Suprapubic skin (tissue), 4 donors: ENCODE results near the gene ATOH8. TPM values are rescaled to one million over a fixed set of nuclear protein-coding genes. Genes with fewer than 3 reads are reported as not detected.

Experiments used
- DNase-seq, 2 donors: peaks; one replicate each; pipeline ENCODE4 v3.0.0-alpha.2; 2019; ENCODE audit warnings: low spot score in 2 of 2
- H3K27ac ChIP-seq: fragments of 200-600 bp; sonication (generic); one replicate; pipeline ENCODE4 v1.5.1; 2019
- H3K27me3 ChIP-seq: fragments of 200-600 bp; sonication (generic); one replicate; pipeline ENCODE4 v1.5.1; 2019
- H3K36me3 ChIP-seq: fragments of 200-600 bp; sonication (generic); one replicate; pipeline ENCODE4 v1.5.1; 2019
- H3K4me1 ChIP-seq: fragments of 200-600 bp; sonication (generic); one replicate; pipeline ENCODE4 v1.5.1; 2019
- H3K4me3 ChIP-seq: fragments of 200-600 bp; sonication (generic); one replicate; pipeline ENCODE4 v1.5.1; 2019; ENCODE audit warnings: mild to moderate bottlenecking
- H3K9me3 ChIP-seq: fragments of 200-600 bp; sonication (generic); one replicate; pipeline ENCODE4 v1.5.1; 2019
- EP300 ChIP-seq: sonication (generic); formaldehyde crosslinking; IDR thresholded peaks from one replicate; pipeline ENCODE4 v1.6.1; 2017; ENCODE audit warnings: antibody characterized with exemption
- POLR2A ChIP-seq, 2 donors: fragments of 450-650 bp; IDR thresholded peaks; one replicate each; pipeline ENCODE4 v1.6.1; 2017; ENCODE audit warnings: antibody characterized with exemption in 2 of 2, mild to moderate bottlenecking in 2 of 2, moderate library complexity in 2 of 2
- POLR2AphosphoS5 ChIP-seq, 3 donors: sonication (generic); formaldehyde crosslinking; IDR thresholded peaks; one replicate each; pipeline ENCODE4 v1.6.1; 2017; ENCODE audit warnings: antibody characterized with exemption in 3 of 3
- WGBS: methylation state at CpG from one replicate; pipeline ENCODE4 v1.1.5; 2018; 5-methylcytosine and 5-hydroxymethylcytosine counted together
- total RNA-seq, 4 donors: library from RNA; depleted of rRNA; stranded (reverse); fragments of >200 nt; gene quantifications; one replicate each; pipeline ENCODE4 v1.1.0, GENCODE V29; 2016
- TF ChIP-seq, protein P1 (sequence below), 2 donors: fragments of 200-600 bp in 1 of 2; fragments of 450-650 bp in 1 of 2; sonication (generic) in 1 of 2; IDR thresholded peaks; one replicate each; pipeline ENCODE4 v1.5.1; 2016 to 2019; ENCODE audit warnings: antibody characterized with exemption in 2 of 2, mild to moderate bottlenecking in 1 of 2, moderate library complexity in 1 of 2

The ATOH8 gene
- total RNA-seq, 4 donors from 2014 or later, result 9.7 to 30.3 (median 27.3) TPM

DNA sequence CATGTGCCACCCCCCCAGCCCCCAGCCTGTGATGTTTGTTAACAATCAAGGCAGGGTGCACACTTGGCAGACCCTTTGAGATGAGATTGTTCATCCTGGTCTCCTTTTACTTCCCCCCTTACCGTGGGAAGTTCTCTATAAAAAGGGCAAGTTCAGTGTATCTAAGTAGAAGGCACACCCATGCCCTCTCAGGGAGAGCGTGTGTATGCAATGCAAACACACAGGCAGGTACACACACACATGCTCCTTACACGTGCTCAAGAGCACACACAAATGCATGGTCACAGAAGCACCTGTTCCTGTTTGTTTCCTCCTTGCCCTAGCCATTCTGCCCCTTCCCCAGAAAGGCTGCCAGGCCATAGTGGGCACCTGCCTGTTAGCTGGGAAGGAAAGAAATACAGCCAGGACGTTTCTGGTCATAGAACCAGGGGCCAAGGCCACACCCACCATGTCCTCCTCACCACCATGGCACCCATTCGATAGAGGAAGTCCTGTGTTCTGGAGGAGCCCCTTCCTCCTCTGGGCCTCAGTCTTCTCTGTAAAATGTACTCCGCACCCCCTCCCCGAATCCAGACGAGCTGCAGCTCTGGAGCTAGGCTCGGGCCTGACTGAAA is 3.1 kb downstream of the ATOH8 start:
- H3K36me3 ChIP-seq, result no peaks in the 10 kb centered on the region
- WGBS, result 66% methylated on average over 9 of the region's 9 CpGs
- TF ChIP-seq EP300, result no peak
- no peak for TF ChIP-seq POLR2A (IDR thresholded peaks at IDR 0.05)
- no peak for TF ChIP-seq POLR2AphosphoS5 (IDR thresholded peaks at IDR 0.05)
- TF ChIP-seq, protein P1, sequence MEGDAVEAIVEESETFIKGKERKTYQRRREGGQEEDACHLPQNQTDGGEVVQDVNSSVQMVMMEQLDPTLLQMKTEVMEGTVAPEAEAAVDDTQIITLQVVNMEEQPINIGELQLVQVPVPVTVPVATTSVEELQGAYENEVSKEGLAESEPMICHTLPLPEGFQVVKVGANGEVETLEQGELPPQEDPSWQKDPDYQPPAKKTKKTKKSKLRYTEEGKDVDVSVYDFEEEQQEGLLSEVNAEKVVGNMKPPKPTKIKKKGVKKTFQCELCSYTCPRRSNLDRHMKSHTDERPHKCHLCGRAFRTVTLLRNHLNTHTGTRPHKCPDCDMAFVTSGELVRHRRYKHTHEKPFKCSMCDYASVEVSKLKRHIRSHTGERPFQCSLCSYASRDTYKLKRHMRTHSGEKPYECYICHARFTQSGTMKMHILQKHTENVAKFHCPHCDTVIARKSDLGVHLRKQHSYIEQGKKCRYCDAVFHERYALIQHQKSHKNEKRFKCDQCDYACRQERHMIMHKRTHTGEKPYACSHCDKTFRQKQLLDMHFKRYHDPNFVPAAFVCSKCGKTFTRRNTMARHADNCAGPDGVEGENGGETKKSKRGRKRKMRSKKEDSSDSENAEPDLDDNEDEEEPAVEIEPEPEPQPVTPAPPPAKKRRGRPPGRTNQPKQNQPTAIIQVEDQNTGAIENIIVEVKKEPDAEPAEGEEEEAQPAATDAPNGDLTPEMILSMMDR (IDR thresholded peaks at IDR 0.05), result no peak
- H3K27me3 ChIP-seq, result peaks cover 41% of the 10 kb centered on the region
- no peak overlapping the region for H3K27ac ChIP-seq
- H3K4me3 ChIP-seq, result peak overlapping the region; percentile 59
- no peaks in the 10 kb centered on the region for H3K9me3 ChIP-seq
- DNase-seq, result no peak
- H3K4me1 ChIP-seq, result peaks cover 49% of the 10 kb centered on the region

DNA sequence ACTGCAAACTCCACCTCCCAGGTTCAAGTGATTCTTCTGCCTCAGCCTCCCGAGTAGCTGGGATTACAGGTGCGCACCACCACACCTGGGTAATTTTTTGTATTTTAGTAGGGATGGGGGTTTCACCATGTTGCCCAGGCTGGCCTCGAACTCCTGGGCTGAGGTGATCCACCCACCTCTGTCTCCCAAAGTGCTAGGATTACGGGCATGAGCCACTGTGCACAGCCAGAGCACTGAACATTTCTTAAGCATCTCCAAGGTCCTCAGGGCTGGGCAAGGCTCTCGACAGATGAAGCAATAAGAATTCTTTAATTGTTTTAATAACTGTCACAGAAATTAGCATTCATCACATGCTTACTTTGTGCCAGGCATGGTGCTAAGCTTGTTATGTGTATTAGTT is 4.1 kb downstream of the ATOH8 start:
- Histone ChIP-seq H3K4me3 (peak overlapping the region; percentile 59), H3K36me3 (no peaks in the 10 kb centered on the region), H3K4me1 (peaks cover 44% of the 10 kb centered on the region), H3K9me3 (no peaks in the 10 kb centered on the region), H3K27ac (no peak overlapping the region), H3K27me3 (peaks cover 36% of the 10 kb centered on the region)
- no peak for DNase-seq
- WGBS, result 74% methylated on average over 5 of the region's 5 CpGs
- TF ChIP-seq EP300 (no peak), POLR2AphosphoS5 (IDR thresholded peaks at IDR 0.05) (no peak), POLR2A (IDR thresholded peaks at IDR 0.05) (no peak)
- TF ChIP-seq, protein P1 (IDR thresholded peaks at IDR 0.05), result no peak

DNA sequence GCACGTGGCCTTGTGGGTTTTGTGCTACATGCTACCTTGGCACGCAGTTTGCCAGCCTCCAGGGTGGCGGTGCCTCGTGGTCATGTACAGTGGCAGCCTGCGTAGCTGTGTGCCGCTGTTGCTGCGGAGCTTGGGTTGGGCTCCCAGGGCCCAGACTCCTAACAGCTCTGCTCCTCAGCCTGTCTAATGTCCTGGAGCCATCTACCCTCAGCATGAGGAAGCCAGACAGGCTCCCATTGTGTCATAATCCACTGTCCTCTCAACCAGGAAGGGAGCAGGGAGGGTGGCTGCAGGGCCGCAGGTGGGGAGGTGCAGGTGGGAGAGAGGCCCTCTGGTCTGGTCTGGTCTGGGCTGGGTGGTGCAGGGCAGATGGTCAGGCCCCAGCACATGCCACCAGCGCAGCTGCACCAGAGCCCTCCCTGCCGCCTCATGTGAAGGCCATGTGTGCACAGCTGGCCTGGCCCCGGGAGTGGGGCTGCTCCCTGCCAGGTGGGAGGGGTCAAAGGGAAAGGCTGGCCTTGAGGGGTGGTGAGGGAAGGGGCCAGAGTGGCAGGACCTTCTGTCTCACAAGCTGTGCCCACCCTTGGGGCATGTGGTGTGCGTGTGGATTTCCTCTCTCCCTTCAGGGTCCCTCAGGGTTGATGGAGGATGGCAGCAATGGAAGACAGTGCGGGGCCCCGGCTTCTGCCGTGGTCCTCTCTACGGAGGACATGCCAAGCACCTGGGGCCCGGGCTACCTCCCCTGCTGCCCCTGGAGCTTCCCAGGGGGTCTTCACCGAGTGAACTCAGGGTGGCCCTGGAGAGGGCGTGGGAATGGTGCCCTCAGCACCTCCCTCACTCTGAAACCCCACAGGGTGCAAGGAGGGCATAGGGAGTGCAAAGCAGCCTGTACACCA is 4.8 kb downstream of the ATOH8 start:
- Histone ChIP-seq H3K27me3 (peaks cover 29% of the 10 kb centered on the region), H3K4me3 (peak overlapping the region; percentile 59), H3K27ac (no peak overlapping the region), H3K9me3 (no peaks in the 10 kb centered on the region), H3K4me1 (peaks cover 36% of the 10 kb centered on the region), H3K36me3 (no peaks in the 10 kb centered on the region)
- no peak for DNase-seq
- WGBS, result 68% methylated on average over 9 of the region's 19 CpGs
- TF ChIP-seq EP300, result no peak
- TF ChIP-seq POLR2AphosphoS5 (IDR thresholded peaks at IDR 0.05), result no peak
- no peak for TF ChIP-seq POLR2A (IDR thresholded peaks at IDR 0.05)
- TF ChIP-seq, protein P1 (IDR thresholded peaks at IDR 0.05), result no peak

DNA sequence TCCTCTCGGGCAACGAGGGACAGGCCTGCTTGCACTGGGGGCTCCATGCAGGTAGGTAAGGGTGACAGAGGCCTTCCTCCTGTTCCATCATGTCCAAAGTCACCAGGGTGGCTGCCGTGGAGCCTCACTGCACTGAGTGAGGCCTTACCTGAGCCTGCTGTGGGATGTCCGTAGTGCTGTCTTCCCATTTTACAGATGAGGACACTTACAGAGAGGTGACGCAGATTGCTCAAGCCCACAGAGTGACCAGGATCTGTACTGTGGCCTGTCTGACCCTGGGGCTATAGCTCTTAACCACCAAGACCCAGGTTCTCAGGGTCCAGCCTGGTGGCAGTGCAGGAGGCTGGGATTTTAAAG is 5.4 kb downstream of the ATOH8 start:
- H3K36me3 ChIP-seq, result peaks cover 4% of the 10 kb centered on the region
- peaks cover 32% of the 10 kb centered on the region for H3K4me1 ChIP-seq
- no peaks in the 10 kb centered on the region for H3K9me3 ChIP-seq
- no peak for TF ChIP-seq EP300
- TF ChIP-seq POLR2AphosphoS5 (IDR thresholded peaks at IDR 0.05), result no peak
- TF ChIP-seq POLR2A (IDR thresholded peaks at IDR 0.05), result no peak
- TF ChIP-seq, protein P1 (IDR thresholded peaks at IDR 0.05), result no peak
- no peak overlapping the region for H3K27ac ChIP-seq
- peak overlapping the region; percentile 59 for H3K4me3 ChIP-seq
- no peak for DNase-seq
- no CpG with 5 or more reads among the region's 5 CpGs for WGBS
- peaks cover 23% of the 10 kb centered on the region for H3K27me3 ChIP-seq

DNA sequence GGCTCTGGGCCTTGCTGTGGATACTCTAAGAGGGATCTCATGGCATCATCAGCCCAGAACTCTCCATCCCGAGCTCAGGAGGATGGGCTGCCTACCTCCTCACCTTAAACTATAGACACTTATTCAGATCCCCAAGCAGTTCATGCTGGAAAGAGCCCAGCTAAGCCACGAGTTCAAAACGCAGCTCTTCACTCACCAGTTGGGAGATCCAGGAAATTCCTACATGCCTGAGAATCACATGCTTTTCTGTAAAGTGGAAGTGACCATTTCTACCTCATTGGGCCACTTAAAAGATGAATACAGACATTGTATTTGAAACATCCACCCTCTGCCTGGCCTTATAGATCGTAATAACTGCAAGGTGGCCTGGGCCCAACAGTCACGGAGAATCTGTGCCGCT is 6.6 kb downstream of the ATOH8 start:
- no peaks in the 10 kb centered on the region for H3K9me3 ChIP-seq
- DNase-seq, result no peak
- peaks cover 9% of the 10 kb centered on the region for H3K36me3 ChIP-seq
- WGBS, result 75% methylated on average over 6 of the region's 6 CpGs
- H3K27ac ChIP-seq, result no peak overlapping the region
- TF ChIP-seq, protein P1 (IDR thresholded peaks at IDR 0.05), result no peak
- TF ChIP-seq POLR2A (IDR thresholded peaks at IDR 0.05), result no peak
- TF ChIP-seq EP300, result no peak
- TF ChIP-seq POLR2AphosphoS5 (IDR thresholded peaks at IDR 0.05), result no peak
- peaks cover 17% of the 10 kb centered on the region for H3K27me3 ChIP-seq
- peaks cover 31% of the 10 kb centered on the region for H3K4me1 ChIP-seq
- peak overlapping the region; percentile 59 for H3K4me3 ChIP-seq
